ENCODE results near the gene CDC42EP4.

DNA sequence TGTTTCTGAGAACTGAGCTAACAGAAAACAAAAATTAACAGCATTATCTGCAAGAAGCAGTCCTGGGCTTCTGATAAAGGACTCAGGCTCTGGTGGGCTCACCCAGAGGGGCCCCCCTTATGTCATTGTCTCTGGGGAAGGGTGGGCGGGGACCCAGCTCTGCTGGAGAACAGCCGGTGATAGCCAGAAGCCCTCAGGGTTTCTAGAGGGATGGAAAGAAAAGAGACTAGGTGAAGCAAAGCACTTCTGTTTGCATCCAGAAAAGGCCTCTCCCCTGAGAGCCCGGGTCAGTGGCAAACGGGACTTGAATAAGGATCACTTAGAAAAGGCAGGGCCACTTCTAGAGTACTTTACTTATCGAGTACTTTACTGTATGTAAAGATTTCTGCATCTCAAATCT is 7.0 kb upstream of the CDC42EP4 start:
- TF ChIP-seq CTCF (IDR thresholded peaks at IDR 0.05) (no peak), POLR2A (IDR thresholded peaks at IDR 0.05) (no peak)

Measured in upper lobe of left lung (tissue), 4 donors.